ENCODE results near the gene IMPG2. TPM values are rescaled to one million over a fixed set of nuclear protein-coding genes. Genes with fewer than 3 reads are reported as not detected.

Gene IMPG2
- total RNA-seq, result under 0.01 TPM in 2 replicates

DNA sequence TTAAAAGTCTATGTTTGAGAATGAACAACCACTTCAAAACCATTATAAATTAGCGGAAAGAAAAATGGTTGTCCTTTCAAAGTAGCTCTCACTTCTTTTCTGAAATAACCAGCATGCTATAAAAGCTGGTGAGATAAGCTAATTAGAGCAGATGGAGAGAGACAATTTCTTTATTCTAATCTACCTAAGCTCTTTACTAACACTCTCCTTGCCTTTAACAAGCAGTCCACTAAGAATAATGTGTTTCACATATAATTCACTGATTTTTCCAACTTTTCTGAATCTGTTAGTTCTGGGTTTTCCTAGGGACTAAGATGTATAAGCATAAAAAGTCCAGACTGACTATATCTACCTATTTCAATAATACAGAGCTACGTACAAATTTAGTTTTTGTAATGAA is at the start of gene IMPG2:
Gene IMPG2, minus strand, starts transcription at position 101 of the 400 bp plus-strand sequence. CDS start 203 bp downstream, outside the sequence.

Other genes starting within 250 kb of the IMPG2 start
- gene SENP7, start 192.6 kb upstream of the IMPG2 start, total RNA-seq, result 5.1 and 5.5 TPM in 2 replicates
- gene TRMT10C, start 241.3 kb upstream of the IMPG2 start, total RNA-seq, result 28.9 and 40.3 TPM in 2 replicates

All from tracheal epithelial cell (primary cell).